GM18505 (cell line): ENCODE data around the gene IFIT5.
"Not testable (repeated sequence)": the region's sequence is repeated elsewhere in the genome, so short reads cannot be mapped to it uniquely, and the experiment has no call there.

ENCODE experiments used
- ATAC-seq: cut with Tn5 transposase; IDR thresholded peaks from one replicate; pipeline ENCODE4 v1.9.1; 2021; ENCODE audit not compliant: unreplicated experiment
- POLR2A ChIP-seq: IDR thresholded peaks from 4 replicates; pipeline ENCODE4 v1.6.1; 2011; ENCODE audit warnings: borderline replicate concordance; ENCODE audit not compliant: insufficient read depth, insufficient read length; ENCODE audit errors: extremely low read depth

IFIT5 gene

GRCh38 chr10:89413398-89413912 is 913 bp upstream of the IFIT5 start:
- no peak for ATAC-seq
- no peak for TF ChIP-seq POLR2A

- peak; percentile 32 for ATAC-seq
- TF ChIP-seq POLR2A = no peak
Measured at GRCh38 chr10:89414879-89415821, 782 bp downstream of the IFIT5 start.

GRCh38 chr10:89416465-89416864 is 2.1 kb downstream of the IFIT5 start:
- ATAC-seq = no peak
- TF ChIP-seq POLR2A = no peak

- no peak for TF ChIP-seq POLR2A
- ATAC-seq = no peak
Measured at GRCh38 chr10:89419548-89419947, 5.2 kb downstream of the IFIT5 start.

GRCh38 chr10:89421018-89421476 is 6.7 kb downstream of the IFIT5 start:
- no peak for ATAC-seq
- no peak for TF ChIP-seq POLR2A

GRCh38 chr10:89425000-89425399 is 10.6 kb downstream of the IFIT5 start:
- no peak for ATAC-seq
- no peak for TF ChIP-seq POLR2A

GRCh38 chr10:89426230-89426868 is 12.0 kb downstream of the IFIT5 start:
- no peak for TF ChIP-seq POLR2A
- no peak for ATAC-seq

GRCh38 chr10:89427629-89428028 is 13.3 kb downstream of the IFIT5 start:
- no peak for ATAC-seq
- TF ChIP-seq POLR2A = no peak

GRCh38 chr10:89428877-89429276 is 14.5 kb downstream of the IFIT5 start:
- ATAC-seq = no peak
- TF ChIP-seq POLR2A = no peak

- no peak for ATAC-seq
- no peak for TF ChIP-seq POLR2A
Measured at GRCh38 chr10:89431977-89432376, 17.6 kb downstream of the IFIT5 start.

- no peak for ATAC-seq
Measured at GRCh38 chr10:89438525-89438924, 24.2 kb downstream of the IFIT5 start.

GRCh38 chr10:89440226-89441009 is 26.1 kb downstream of the IFIT5 start:
- no peak for ATAC-seq
- TF ChIP-seq POLR2A = no peak

More at GRCh38 chr10:89438525-89438924, 24.2 kb downstream of the IFIT5 start:
- no peak for TF ChIP-seq POLR2A

- ATAC-seq = no peak
- no peak for TF ChIP-seq POLR2A
Measured at GRCh38 chr10:89442289-89442688, 27.9 kb downstream of the IFIT5 start.

- ATAC-seq = not testable (repeated sequence)
Measured at GRCh38 chr10:89444819-89445218, 30.5 kb downstream of the IFIT5 start.
